ENCODE results near the gene TNNI3K. TPM values are rescaled to one million over a fixed set of nuclear protein-coding genes. Genes with fewer than 3 reads are reported as not detected.

TNNI3K gene
- polyA plus RNA-seq, 1 donor = 1.1 TPM

GRCh38 chr1:74430342-74430934 is 195.3 kb downstream of the TNNI3K start:
- no peak for DNase-seq
- no peaks in the 10 kb centered on the region for H3K4me1 ChIP-seq (ENCODE audit: control insufficient read depth, insufficient read depth, low read length)
- H3K4me3 ChIP-seq (ENCODE audit: low read length) = no peak overlapping the region
- no peak overlapping the region for H3K27ac ChIP-seq (ENCODE audit: low read length)
- H3K9me3 ChIP-seq (ENCODE audit: control insufficient read depth, low read depth, low read length) = no peaks in the 10 kb centered on the region
- H3K27me3 ChIP-seq (ENCODE audit: control insufficient read depth, insufficient read depth, low read length) = no peaks in the 10 kb centered on the region
- no CpG with 5 or more reads among the region's 4 CpGs for WGBS (ENCODE audit: insufficient coverage, low lambda C conversion rate)
- no peaks in the 10 kb centered on the region for H3K36me3 ChIP-seq (ENCODE audit: control insufficient read depth, insufficient read depth, low read length)

GRCh38 chr1:74431531-74431930 is 196.3 kb downstream of the TNNI3K start:
- H3K27ac ChIP-seq (ENCODE audit: low read length) = no peak overlapping the region
- H3K27me3 ChIP-seq (ENCODE audit: control insufficient read depth, insufficient read depth, low read length) = no peaks in the 10 kb centered on the region
- DNase-seq = no peak
- no peaks in the 10 kb centered on the region for H3K4me1 ChIP-seq (ENCODE audit: control insufficient read depth, insufficient read depth, low read length)
- no peaks in the 10 kb centered on the region for H3K9me3 ChIP-seq (ENCODE audit: control insufficient read depth, low read depth, low read length)
- no CpG with 5 or more reads among the region's 4 CpGs for WGBS (ENCODE audit: insufficient coverage, low lambda C conversion rate)
- no peaks in the 10 kb centered on the region for H3K36me3 ChIP-seq (ENCODE audit: control insufficient read depth, insufficient read depth, low read length)
- H3K4me3 ChIP-seq (ENCODE audit: low read length) = no peak overlapping the region

GRCh38 chr1:74432325-74432724 is 197.1 kb downstream of the TNNI3K start:
- no CpG with 5 or more reads among the region's 1 CpG for WGBS (ENCODE audit: insufficient coverage, low lambda C conversion rate)
- H3K9me3 ChIP-seq (ENCODE audit: control insufficient read depth, low read depth, low read length) = no peaks in the 10 kb centered on the region
- no peak overlapping the region for H3K4me3 ChIP-seq (ENCODE audit: low read length)
- no peaks in the 10 kb centered on the region for H3K36me3 ChIP-seq (ENCODE audit: control insufficient read depth, insufficient read depth, low read length)
- no peaks in the 10 kb centered on the region for H3K4me1 ChIP-seq (ENCODE audit: control insufficient read depth, insufficient read depth, low read length)
- H3K27me3 ChIP-seq (ENCODE audit: control insufficient read depth, insufficient read depth, low read length) = no peaks in the 10 kb centered on the region
- DNase-seq = no peak
- no peak overlapping the region for H3K27ac ChIP-seq (ENCODE audit: low read length)

- H3K27me3 ChIP-seq (ENCODE audit: control insufficient read depth, insufficient read depth, low read length) = no peaks in the 10 kb centered on the region
- 100% methylated on average over 1 of the region's 2 CpGs for WGBS (ENCODE audit: insufficient coverage, low lambda C conversion rate)
- no peak overlapping the region for H3K4me3 ChIP-seq (ENCODE audit: low read length)
These were observed 199.1 kb downstream of the TNNI3K start for GRCh38 chr1:74434321-74434720.

GRCh38 chr1:74436078-74436477 is 200.9 kb downstream of the TNNI3K start:
- no peak overlapping the region for H3K27ac ChIP-seq (ENCODE audit: low read length)
- WGBS (ENCODE audit: insufficient coverage, low lambda C conversion rate) = no CpG with 5 or more reads among the region's 1 CpG
- H3K4me1 ChIP-seq (ENCODE audit: control insufficient read depth, insufficient read depth, low read length) = no peaks in the 10 kb centered on the region
- no peaks in the 10 kb centered on the region for H3K9me3 ChIP-seq (ENCODE audit: control insufficient read depth, low read depth, low read length)
- H3K27me3 ChIP-seq (ENCODE audit: control insufficient read depth, insufficient read depth, low read length) = no peaks in the 10 kb centered on the region
- DNase-seq = no peak
- no peaks in the 10 kb centered on the region for H3K36me3 ChIP-seq (ENCODE audit: control insufficient read depth, insufficient read depth, low read length)
- H3K4me3 ChIP-seq (ENCODE audit: low read length) = no peak overlapping the region

More at GRCh38 chr1:74434321-74434720, 199.1 kb downstream of the TNNI3K start:
- H3K9me3 ChIP-seq (ENCODE audit: control insufficient read depth, low read depth, low read length) = no peaks in the 10 kb centered on the region
- no peak overlapping the region for H3K27ac ChIP-seq (ENCODE audit: low read length)
- no peak for DNase-seq
- H3K4me1 ChIP-seq (ENCODE audit: control insufficient read depth, insufficient read depth, low read length) = no peaks in the 10 kb centered on the region
- H3K36me3 ChIP-seq (ENCODE audit: control insufficient read depth, insufficient read depth, low read length) = no peaks in the 10 kb centered on the region

- no peak for DNase-seq
- 88% methylated on average over 1 of the region's 1 CpG for WGBS (ENCODE audit: insufficient coverage, low lambda C conversion rate)
- H3K27ac ChIP-seq (ENCODE audit: low read length) = no peak overlapping the region
- no peaks in the 10 kb centered on the region for H3K4me1 ChIP-seq (ENCODE audit: control insufficient read depth, insufficient read depth, low read length)
- H3K27me3 ChIP-seq (ENCODE audit: control insufficient read depth, insufficient read depth, low read length) = no peaks in the 10 kb centered on the region
- no peak overlapping the region for H3K4me3 ChIP-seq (ENCODE audit: low read length)
- no peaks in the 10 kb centered on the region for H3K36me3 ChIP-seq (ENCODE audit: control insufficient read depth, insufficient read depth, low read length)
- H3K9me3 ChIP-seq (ENCODE audit: control insufficient read depth, low read depth, low read length) = no peaks in the 10 kb centered on the region
These were observed 201.8 kb downstream of the TNNI3K start for GRCh38 chr1:74437035-74437434.

GRCh38 chr1:74452035-74452434 is 216.8 kb downstream of the TNNI3K start:
- WGBS (ENCODE audit: insufficient coverage, low lambda C conversion rate) = 100% methylated on average over 1 of the region's 1 CpG
- Histone ChIP-seq H3K4me1 (ENCODE audit: control insufficient read depth, insufficient read depth, low read length) (no peaks in the 10 kb centered on the region), H3K36me3 (ENCODE audit: control insufficient read depth, insufficient read depth, low read length) (no peaks in the 10 kb centered on the region), H3K27me3 (ENCODE audit: control insufficient read depth, insufficient read depth, low read length) (no peaks in the 10 kb centered on the region), H3K4me3 (ENCODE audit: low read length) (no peak overlapping the region), H3K27ac (ENCODE audit: low read length) (no peak overlapping the region), H3K9me3 (ENCODE audit: control insufficient read depth, low read depth, low read length) (no peaks in the 10 kb centered on the region)
- no peak for DNase-seq

- no peak for DNase-seq
- no peak overlapping the region for H3K4me3 ChIP-seq (ENCODE audit: low read length)
- H3K27me3 ChIP-seq (ENCODE audit: control insufficient read depth, insufficient read depth, low read length) = no peaks in the 10 kb centered on the region
- WGBS (ENCODE audit: insufficient coverage, low lambda C conversion rate) = no CpG with 5 or more reads among the region's 2 CpGs
- H3K9me3 ChIP-seq (ENCODE audit: control insufficient read depth, low read depth, low read length) = no peaks in the 10 kb centered on the region
- H3K27ac ChIP-seq (ENCODE audit: low read length) = no peak overlapping the region
- no peaks in the 10 kb centered on the region for H3K4me1 ChIP-seq (ENCODE audit: control insufficient read depth, insufficient read depth, low read length)
- H3K36me3 ChIP-seq (ENCODE audit: control insufficient read depth, insufficient read depth, low read length) = no peaks in the 10 kb centered on the region
These were observed 218.1 kb downstream of the TNNI3K start for GRCh38 chr1:74453277-74453676.

GRCh38 chr1:74455390-74455789 is 220.2 kb downstream of the TNNI3K start:
- no peak overlapping the region for H3K27ac ChIP-seq (ENCODE audit: low read length)
- H3K9me3 ChIP-seq (ENCODE audit: control insufficient read depth, low read depth, low read length) = no peaks in the 10 kb centered on the region
- DNase-seq = no peak
- no peaks in the 10 kb centered on the region for H3K36me3 ChIP-seq (ENCODE audit: control insufficient read depth, insufficient read depth, low read length)
- H3K27me3 ChIP-seq (ENCODE audit: control insufficient read depth, insufficient read depth, low read length) = no peaks in the 10 kb centered on the region
- H3K4me1 ChIP-seq (ENCODE audit: control insufficient read depth, insufficient read depth, low read length) = no peaks in the 10 kb centered on the region
- no peak overlapping the region for H3K4me3 ChIP-seq (ENCODE audit: low read length)

GRCh38 chr1:74457253-74457652 is 222.1 kb downstream of the TNNI3K start:
- WGBS (ENCODE audit: insufficient coverage, low lambda C conversion rate) = no CpG with 5 or more reads among the region's 2 CpGs
- no peaks in the 10 kb centered on the region for H3K9me3 ChIP-seq (ENCODE audit: control insufficient read depth, low read depth, low read length)
- no peak overlapping the region for H3K27ac ChIP-seq (ENCODE audit: low read length)
- no peaks in the 10 kb centered on the region for H3K4me1 ChIP-seq (ENCODE audit: control insufficient read depth, insufficient read depth, low read length)
- no peaks in the 10 kb centered on the region for H3K27me3 ChIP-seq (ENCODE audit: control insufficient read depth, insufficient read depth, low read length)
- H3K4me3 ChIP-seq (ENCODE audit: low read length) = no peak overlapping the region
- H3K36me3 ChIP-seq (ENCODE audit: control insufficient read depth, insufficient read depth, low read length) = no peaks in the 10 kb centered on the region
- DNase-seq = no peak

- WGBS (ENCODE audit: insufficient coverage, low lambda C conversion rate) = 80% methylated on average over 2 of the region's 9 CpGs
- H3K9me3 ChIP-seq (ENCODE audit: control insufficient read depth, low read depth, low read length) = peaks cover 6% of the 10 kb centered on the region
These were observed 228.3 kb downstream of the TNNI3K start for GRCh38 chr1:74463333-74463988.

More at GRCh38 chr1:74463333-74463988, 228.3 kb downstream of the TNNI3K start:
- no peak overlapping the region for H3K4me3 ChIP-seq (ENCODE audit: low read length)
- H3K4me1 ChIP-seq (ENCODE audit: control insufficient read depth, insufficient read depth, low read length) = no peaks in the 10 kb centered on the region
- H3K36me3 ChIP-seq (ENCODE audit: control insufficient read depth, insufficient read depth, low read length) = no peaks in the 10 kb centered on the region
- no peaks in the 10 kb centered on the region for H3K27me3 ChIP-seq (ENCODE audit: control insufficient read depth, insufficient read depth, low read length)
- H3K27ac ChIP-seq (ENCODE audit: low read length) = no peak overlapping the region
- DNase-seq = no peak
